ENCODE data around the gene MYNN.
"Not testable (repeated sequence)": the region's sequence is repeated elsewhere in the genome, so short reads cannot be mapped to it uniquely, and the experiment has no call there.

Gene MYNN

DNA sequence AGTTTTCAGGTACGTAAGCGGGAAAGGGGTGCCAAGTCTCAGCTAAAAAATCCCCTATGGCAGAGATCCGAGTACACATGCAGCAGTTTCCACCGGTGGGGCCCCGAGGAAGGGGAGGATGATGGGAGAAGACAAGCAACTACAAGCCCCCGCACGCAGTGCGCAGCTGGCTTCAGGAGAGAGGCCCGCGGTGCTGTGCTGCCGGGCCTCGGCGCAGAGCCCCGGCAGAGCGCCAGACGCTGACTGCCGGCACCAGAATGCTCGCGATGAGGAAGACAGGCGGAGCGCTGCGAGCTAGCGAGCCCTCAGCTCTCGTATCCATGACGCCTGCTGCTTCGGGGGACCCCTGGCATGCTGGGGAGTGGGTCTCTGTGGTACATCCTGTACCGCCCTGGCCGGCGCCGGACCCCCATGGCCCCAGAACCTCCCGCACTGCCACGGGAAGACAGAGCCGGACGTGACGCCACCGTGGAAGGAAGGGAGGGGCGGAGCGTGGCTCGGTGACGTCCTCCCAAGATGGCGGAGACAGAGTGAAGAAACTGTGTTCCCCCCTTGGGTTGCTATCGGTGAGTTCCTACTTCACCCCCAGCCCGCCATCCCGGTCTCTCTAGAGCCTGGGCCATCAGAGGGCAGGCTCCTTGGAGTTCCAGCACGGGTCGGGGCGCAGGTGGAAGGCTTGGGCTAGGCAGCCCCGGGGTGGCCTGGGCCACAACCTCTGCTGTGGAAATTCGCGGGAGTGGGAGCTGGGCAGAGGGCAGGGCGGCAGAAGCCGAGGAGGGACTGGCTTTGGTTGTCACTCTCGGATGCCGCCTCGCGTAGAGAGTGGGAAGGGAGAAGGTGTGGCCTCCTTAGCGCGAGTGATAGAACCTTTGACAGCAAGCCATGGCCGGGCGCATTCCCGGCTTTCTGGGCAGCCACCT is at the start of gene MYNN:
MYNN (plus strand) TSS at position 500 of the 920 bp plus-strand sequence. CDS start 900 bp downstream, outside the sequence.
- DNase-seq (ENCODE audit: low read depth) = peak; percentile 74

DNA sequence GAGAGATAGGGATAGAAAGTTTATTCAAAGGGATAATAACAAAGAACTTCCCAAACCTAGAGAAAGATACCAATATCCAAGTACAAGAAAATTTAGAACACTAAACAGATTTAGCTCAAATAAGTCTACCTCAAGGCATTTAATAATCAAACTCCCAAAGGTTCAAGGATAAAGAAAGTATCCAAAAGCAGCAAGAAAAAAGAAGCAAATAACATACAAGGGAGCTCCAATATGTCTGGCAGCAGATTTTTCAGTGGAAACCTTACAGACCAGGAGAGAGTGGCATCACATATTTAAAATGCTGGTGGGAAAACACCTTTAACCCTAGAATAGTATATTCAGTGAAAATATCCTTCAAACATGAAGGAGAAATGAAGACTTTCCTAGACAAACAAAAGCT is 41.3 kb upstream of the MYNN start:
- not testable (repeated sequence) for DNase-seq (ENCODE audit: low read depth)

DNA sequence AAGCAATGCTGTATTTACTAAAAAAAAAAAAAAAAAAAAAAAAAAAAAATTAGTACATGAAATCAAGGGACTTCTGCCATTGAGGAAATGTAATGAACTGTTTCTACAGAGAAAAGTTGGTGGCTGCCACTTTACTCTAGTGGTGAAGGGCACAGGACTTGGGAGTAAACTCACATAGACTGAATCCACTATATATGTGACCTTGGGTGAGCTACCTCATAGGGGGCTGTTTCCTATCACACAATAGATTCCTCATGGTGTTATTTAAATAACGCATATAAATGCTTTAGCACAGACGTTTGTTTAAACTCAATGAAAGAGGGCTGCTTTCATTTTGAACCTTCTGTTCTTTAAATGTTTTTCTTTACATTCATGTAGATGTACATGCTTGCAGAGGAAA is 34.1 kb upstream of the MYNN start:
- no peak for DNase-seq (ENCODE audit: low read depth)

DNA sequence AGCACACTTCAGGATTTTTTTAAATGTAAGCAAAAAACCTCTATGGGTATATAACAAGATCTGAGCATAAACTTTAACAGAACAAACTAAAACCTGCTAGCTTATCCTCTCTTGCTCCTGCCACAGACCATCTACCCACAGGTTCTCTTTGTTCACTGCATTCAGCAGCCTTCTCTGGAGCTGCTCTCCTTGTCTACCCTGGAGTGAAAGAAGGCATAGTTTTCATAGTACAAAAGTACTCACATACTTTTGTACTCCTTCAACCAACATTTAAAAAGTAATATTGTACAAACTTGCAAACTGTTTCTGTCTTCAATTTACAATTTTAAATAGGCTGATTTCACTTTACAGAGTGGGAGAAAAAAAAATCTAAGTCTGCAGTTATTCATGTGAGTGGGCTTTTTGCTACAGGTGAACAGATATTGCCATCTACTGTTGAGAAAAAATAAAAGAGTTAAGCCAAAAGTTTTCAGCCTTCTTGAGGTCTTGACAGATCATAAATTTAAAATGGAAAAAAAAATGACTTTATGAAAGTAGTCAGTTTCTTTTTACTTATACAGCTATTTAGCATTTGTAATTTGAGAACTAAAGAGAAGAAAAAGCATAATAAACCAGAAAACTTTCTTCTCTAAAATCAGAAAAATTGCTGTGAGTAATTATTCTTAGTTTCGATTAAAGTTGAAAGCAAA is 28.7 kb upstream of the MYNN start:
- no peak for DNase-seq (ENCODE audit: low read depth)

DNA sequence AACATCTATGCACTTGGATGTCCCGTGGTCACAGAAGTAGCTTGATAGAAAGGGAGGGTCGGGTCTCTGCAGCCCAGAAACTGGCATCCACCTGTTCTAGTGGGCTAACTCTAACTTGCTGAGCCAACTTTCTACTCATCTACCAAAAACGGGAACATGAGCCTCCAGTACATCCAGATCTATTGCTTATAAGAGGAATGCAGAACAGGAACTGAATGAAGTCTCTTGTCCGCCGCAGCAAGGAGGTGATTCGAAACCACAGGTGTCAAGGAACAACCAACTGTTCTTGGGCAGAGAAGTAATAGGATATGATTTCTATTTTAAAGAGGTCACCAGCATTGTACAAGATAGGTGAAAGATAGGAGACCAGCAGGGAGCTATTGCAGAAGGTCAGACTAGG is 26.3 kb upstream of the MYNN start:
- DNase-seq (ENCODE audit: low read depth) = no peak

DNA sequence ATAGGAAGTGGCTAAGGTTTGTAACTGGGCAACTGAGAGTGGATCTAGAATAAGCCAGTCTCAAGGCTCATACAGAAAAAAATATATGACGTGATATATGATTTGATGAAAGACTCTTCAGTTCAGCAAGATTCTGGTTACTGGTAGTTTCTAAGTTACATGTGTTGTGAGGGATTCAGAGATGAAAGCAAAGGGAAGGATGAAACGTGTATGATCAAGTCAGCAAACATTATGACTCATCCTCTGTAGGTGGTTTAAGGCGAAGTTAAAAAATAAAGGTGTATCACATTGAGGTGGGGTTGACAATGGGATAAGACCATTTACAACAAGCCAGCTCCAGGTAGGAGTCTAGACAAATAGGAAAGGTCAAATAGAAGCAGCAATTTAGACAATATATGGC is 24.5 kb upstream of the MYNN start:
- DNase-seq (ENCODE audit: low read depth) = no peak

DNA sequence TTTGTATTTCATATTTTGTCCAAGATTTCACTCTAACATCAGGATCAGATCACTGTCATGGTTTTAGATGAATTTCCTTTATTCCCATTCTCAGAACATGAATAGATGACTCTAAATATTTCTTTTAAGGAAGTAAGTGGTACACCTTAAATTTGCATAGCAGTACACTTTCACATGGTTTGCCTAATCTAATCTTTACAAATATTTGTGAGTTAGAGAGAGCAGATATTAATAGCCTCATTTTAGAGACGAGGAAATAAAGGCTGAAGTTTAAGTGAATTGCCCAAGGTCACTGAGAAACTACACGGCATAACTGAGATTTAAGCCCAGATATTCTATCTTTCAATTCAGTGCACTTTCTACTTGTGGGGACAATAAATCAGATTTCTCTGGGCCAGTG is 22.5 kb upstream of the MYNN start:
- no peak for DNase-seq (ENCODE audit: low read depth)

DNA sequence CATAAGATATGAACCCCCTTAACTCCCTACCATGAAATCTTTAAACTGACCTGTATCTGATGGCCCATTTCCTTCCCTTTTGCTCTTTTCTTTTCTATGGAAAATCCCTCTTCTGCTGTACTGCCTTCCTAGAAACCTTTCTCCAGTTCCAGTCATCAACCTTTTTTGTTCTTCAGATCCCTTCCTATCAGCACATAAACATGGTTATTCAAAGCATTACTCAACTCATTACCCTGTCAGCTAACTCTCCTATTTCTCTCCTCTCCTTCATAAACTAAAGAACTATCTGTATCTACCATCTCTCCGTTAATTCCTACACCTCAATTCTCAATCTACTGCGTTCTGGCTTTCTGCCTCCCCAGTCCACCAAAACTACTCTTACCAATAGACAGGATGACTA is 21.3 kb upstream of the MYNN start:
- DNase-seq (ENCODE audit: low read depth) = no peak

DNA sequence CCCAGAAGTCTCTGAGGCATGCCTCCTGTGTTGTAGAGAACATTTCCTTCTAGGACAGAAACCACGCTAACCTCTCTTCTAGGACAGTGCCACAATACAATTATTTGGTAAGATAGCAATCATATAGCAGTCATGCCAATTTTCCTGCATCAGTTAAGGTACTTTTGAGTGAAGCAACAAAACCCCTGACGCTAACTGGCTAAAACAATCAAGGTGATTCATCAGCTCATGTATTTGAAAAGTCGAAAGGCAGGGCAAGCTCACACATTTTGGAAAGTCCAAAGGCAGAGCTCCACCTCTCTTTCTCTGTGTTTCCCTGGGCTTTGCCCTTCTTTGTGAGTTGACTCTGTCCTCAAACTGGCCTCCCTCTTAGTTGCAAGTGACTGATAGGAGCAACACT is 18.5 kb upstream of the MYNN start:
- no peak for DNase-seq (ENCODE audit: low read depth)

DNA sequence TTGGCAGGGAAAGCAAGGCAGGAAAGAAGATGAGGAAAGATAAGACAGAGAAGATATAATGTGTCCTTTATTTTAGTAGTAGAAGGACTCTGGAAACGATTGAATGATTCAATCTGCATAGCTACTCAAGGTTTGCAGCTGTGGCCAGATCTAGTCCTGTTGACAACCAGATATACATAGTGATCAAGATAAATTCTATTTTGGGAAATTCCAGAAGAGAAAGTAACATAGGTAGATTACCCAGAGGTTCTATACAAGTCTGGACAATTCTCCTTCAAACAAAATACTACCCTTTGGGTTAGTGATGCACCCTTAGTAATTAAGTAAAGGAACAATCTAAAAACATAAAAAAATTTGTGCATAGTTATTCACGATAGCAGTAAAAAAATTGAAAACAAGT is 17.7 kb upstream of the MYNN start:
- DNase-seq (ENCODE audit: low read depth) = no peak

DNA sequence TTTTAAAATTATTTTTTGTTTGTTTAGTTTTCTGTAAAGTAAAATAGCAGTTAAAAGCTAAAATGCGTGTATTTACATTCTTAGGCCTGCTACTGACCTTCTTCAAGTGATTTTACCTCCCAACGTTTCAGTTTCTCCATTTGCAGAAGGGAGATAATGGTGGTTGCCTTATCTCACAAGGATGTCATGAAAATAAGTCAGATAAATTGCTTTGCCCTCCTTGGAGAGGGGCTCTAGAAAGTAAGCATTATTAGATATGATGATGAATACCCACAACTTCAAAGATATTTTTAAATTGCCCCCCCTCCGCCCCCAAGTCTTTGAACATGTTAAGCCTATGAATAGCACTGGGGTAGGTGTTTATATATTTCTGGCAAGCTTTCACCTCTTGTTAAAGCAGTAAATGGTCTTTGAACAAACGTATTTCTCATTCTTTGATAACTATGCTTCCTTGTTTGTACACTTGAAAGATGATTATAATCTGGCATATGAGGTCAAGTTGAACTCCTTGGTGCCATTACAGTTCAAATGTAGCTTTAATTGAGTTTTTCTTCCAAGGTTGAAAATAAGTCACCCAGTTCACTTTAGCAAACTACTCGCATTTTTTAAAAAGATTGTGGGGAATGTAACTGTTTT is 14.7 kb upstream of the MYNN start:
- no peak for DNase-seq (ENCODE audit: low read depth)

DNA sequence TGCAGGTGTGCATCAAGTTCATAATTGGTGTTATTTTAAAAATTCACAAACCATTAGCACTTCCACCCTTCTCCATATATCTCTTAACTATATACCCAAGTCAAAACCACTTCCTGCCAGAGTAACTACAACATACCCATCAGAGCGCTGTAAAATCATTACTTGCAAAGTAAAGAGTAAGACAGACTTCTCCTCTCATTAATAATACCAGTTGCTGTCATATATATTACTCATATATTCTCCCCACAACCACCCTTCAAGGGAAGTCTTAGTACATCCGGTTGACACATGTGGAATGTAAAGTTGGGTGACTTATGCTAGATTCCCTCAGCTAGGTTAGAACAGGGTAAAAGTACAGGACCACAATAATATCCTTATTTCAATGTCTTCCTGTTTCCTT is 13.9 kb upstream of the MYNN start:
- DNase-seq (ENCODE audit: low read depth) = peak; percentile 74

DNA sequence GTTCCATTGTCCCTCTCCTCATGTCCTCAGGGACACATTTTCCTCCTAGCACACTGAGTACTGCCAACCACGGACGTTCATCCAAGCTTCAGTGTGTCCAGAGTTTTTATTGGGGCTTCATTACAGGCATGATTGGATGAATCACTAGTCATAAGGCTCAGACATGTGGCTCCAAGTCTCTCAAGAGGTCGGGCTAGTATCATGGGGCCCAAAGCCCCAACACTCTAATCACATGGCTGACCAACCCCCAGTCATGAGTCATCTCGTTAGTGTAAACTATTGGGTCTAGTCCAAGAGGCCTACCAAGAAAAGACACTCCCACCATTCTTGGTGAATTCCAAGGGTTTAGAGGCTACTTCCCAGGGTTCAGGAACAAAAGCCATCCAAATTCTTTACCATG is 12.7 kb upstream of the MYNN start:
- peak; percentile 73 for DNase-seq (ENCODE audit: low read depth)

DNA sequence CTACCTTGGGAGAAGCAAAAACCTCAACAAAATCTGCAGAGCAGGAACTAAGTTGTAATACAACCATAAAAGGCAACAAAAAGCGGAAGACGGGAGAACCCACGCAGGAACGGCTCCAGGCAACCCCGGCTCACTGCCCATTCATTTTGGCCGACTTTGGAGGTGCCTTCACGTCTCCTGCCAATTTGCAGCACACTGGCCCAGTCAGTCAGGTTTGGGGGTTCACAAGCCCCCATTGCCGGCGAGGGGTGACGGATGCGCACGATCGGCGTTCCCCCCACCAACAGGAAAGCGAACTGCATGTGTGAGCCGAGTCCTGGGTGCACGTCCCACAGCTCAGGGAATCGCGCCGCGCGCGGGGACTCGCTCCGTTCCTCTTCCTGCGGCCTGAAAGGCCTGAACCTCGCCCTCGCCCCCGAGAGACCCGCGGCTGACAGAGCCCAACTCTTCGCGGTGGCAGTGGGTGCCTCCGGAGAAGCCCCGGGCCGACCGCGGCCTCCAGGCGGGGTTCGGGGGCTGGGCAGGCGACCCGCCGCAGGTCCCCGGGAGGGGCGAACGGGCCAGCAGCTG is 8.8 kb upstream of the MYNN start:
- DNase-seq (ENCODE audit: low read depth) = no peak

DNA sequence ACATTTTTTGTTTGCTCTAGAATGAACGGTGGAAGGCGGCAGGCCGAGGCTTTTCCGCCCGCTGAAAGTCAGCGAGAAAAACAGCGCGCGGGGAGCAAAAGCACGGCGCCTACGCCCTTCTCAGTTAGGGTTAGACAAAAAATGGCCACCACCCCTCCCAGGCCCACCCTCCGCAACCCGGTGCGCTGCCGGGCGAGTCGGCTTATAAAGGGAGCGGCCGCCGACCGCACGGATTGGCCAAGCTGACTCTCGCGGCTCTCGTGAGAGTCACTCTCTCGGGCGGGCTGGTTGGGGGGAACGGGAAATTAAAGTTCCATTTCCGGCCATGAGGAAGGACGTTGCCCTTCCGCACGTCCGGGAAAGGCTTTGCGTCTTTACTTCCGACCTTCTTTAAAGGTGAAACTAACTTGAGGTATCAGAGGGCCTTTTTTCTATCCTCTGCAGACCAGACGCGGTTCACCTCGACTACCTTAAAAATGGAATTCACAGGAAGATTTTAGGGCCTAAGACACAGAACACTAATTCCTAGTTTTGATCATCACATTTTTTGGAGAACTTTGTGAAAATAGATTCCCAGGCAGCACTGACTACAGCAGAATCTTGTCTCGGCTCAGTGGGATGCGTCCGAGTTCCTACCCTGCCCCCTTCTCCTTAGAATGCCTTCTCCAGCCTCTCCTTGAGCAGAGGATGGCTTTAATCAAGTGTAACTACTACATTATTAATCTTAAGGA is 8.1 kb upstream of the MYNN start, which contains the start of gene TERC:
TERC (minus strand) TSS at position 179 of the 731 bp plus-strand sequence.
- peak; percentile 88 for DNase-seq (ENCODE audit: low read depth)

DNA sequence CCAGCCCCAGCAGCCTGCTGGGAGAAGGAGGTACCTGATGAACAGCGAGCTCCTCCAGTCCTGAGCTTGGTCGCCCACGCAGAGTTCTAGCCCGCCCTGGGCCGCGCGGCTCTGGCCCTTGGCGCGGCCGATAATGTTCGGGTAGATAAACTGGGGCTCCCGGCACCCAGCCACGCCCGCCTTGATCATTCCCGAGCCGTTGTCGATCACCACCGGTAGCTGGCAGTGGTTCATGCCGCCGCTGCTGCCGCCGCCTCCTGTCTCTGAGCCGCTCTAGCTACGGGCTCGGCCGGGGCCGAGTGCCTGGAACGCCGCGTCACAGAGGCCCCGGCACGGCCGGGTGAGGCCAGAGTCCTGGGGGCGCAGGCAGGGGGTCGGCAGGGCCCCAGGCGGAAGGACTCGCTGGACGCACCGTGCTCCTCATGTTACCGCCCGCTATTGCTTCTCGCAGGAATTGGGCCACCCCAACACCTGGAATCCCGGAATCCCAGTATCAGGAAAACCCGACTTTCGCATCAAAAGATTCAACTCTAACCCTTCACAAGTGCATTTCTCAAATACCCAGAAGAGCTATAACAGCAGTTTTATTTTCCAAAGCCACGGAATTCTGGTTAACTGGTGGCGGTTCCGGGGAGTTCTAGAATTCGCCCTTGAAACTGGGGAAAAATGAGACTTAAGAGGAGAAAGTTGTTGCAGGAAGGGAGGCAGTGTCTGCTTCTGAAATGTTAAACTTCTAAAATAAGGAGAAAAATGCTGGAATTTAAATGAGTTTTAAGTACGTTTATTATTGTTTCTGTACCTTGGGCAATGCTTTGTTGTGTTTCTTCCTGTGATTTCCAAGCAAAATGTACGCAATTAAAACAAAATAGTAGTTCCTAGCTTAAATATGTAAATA is 3.7 kb upstream of the MYNN start, which contains the start of gene ACTRT3:
ACTRT3 (minus strand) TSS at position 275 of the 895 bp plus-strand sequence; CDS start at position 234, 41 bp downstream.
- no peak for DNase-seq (ENCODE audit: low read depth)

DNA sequence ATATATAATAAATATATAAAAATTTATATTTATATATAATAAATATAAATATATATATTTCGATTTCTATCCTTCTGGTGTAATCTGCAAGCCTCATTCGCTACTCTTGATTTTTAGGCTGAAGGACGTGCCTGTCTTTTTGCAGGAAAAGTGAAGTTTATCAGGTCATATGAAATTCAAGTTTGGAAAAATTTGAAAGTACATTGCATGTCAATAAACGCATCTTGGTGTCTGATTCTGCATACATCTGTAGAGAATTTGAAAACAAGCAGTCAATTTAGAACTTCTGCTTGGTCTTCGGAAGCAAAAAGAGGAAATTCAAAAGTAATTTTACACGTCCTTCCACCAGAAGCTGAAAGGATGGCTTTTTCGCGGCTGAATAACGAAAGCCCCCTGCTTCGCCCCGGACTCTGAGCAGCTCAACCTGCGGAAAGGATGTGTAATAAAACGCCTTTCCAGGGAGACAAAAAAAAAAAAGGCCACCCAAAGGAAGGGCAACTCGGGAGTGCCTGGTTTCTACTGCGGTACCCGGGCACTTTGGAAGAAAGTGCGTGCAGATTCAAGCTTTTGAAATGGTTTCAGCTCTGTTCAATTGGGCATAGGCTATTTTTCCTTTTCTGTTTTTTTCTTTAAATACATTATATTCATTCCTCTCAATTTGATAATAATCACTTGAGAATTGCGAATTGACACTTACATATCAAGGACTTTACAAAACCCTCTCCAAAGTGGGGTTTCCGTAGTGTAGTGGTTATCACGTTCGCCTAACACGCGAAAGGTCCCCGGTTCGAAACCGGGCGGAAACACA is 1.5 kb upstream of the MYNN start:
- DNase-seq (ENCODE audit: low read depth) = peak; percentile 86

DNA sequence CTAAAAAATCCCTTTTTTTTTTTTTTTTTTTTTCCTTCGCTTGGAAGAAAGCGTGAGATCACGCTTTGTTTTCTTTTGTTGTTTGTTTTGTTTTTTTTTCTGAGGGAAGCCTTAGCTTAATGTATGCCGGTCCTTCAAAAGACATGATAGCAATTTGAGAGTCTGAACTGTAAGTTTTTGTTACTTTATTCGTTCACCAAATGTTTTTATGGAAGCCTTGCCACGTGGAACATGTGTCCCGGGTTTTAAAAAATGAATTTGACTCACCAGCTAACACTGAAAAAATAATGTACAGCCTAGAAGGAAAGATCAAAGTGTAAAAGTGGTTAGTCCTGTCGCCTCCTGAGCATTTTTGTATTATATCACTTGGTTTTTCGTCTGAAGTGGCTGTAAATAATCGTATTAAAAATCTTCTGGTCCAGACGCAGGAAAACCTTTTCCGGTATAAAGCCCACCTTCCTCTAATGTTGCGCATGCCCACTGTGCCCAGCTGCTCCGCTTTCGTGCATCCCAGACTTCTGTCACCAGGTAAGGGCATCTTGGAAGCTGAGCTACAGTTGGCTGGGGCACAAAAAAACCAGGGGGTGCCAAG is 795 bp upstream of the MYNN start:
- peak; percentile 81 for DNase-seq (ENCODE audit: low read depth)

DNA sequence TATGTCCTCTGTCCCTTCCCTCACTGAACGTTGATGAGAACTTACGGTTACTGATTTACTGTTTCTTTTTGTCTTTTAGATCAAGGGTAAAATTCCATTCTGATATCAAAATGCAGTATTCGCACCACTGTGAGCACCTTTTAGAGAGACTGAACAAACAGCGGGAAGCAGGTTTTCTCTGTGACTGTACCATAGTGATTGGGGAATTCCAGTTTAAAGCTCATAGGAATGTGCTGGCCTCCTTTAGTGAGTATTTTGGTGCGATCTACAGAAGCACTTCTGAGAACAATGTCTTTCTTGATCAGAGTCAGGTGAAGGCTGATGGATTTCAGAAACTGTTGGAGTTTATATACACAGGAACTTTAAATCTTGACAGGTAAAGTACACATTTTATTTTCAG is 990 bp downstream of the MYNN start:
- no peak for DNase-seq (ENCODE audit: low read depth)

All from HS-5 (cell line).